OCI-LY3 (cell line): ENCODE results near the gene PRKRA.

Experiments used
- EZH2phosphoT487 ChIP-seq: fragments of 200-600 bp; shearing (Covaris generic); IDR thresholded peaks from 2 replicates; pipeline ENCODE4 v1.6.1; 2018; ENCODE audit warnings: antibody characterized with exemption, mixed run types, low read depth
- TF ChIP-seq, protein P1 (sequence below): fragments of 200-600, 300-600 bp; sonication (generic); IDR thresholded peaks from 2 replicates; pipeline ENCODE4 v1.5.1; 2014; ENCODE audit warnings: antibody characterized with exemption, low read length, low read depth

DNA sequence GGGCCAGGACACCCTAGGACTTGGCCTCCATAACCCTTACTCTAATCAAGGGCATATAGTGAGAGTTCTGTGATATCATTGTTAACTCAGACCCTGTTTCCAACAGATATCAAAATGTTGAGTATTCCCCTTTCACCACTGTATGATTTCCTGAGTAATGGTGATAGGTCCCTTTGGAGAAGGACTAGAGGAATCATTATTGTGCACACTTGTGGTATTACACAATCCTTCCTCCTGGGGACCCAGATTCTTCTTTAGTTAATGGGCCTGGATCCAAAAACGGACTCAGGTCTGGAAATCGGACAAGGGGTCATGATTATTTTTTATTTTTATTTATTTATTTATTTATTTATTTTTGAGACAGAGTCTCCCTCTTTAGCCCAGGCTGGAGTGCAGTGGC is 23.5 kb downstream of the PRKRA start:
- TF ChIP-seq, protein P1, sequence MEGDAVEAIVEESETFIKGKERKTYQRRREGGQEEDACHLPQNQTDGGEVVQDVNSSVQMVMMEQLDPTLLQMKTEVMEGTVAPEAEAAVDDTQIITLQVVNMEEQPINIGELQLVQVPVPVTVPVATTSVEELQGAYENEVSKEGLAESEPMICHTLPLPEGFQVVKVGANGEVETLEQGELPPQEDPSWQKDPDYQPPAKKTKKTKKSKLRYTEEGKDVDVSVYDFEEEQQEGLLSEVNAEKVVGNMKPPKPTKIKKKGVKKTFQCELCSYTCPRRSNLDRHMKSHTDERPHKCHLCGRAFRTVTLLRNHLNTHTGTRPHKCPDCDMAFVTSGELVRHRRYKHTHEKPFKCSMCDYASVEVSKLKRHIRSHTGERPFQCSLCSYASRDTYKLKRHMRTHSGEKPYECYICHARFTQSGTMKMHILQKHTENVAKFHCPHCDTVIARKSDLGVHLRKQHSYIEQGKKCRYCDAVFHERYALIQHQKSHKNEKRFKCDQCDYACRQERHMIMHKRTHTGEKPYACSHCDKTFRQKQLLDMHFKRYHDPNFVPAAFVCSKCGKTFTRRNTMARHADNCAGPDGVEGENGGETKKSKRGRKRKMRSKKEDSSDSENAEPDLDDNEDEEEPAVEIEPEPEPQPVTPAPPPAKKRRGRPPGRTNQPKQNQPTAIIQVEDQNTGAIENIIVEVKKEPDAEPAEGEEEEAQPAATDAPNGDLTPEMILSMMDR, result no peak
- TF ChIP-seq EZH2phosphoT487, result no peak
